ENCODE results near the gene COL23A1.

GRCh38 chr5:178246624-178247279, 343.4 kb downstream of the COL23A1 start:
- TF ChIP-seq CTCF (conservative IDR thresholded peaks at IDR 0.05; ENCODE audit: low read depth, low read length), result no peak
- no peak for TF ChIP-seq EZH2 (IDR thresholded peaks at IDR 0.05; ENCODE audit: low read length, unreplicated experiment)
- TF ChIP-seq EZH2phosphoT487 (IDR thresholded peaks at IDR 0.05; ENCODE audit: borderline replicate concordance, low read length), result no peak

All from PC-3 (cell line).